Measurements from ENCODE around the gene TMEM163. TPM values are rescaled to one million over a fixed set of nuclear protein-coding genes. Genes with fewer than 3 reads are reported as not detected.

Gene TMEM163
- total RNA-seq, 2 donors from 2014 or later = 0.93 to 2.6 TPM

GRCh38 chr2:134463699-134464022, 255.1 kb downstream of the TMEM163 start:
- H3K4me3 Mint-ChIP-seq = no peak overlapping the region
- H3K4me1 Mint-ChIP-seq (ENCODE audit: low read depth in 2 of 2) = no peaks in the 10 kb centered on the region
- H3K9me3 Mint-ChIP-seq = no peaks in the 10 kb centered on the region
- no peaks in the 10 kb centered on the region for H3K36me3 Mint-ChIP-seq
- H3K27me3 Mint-ChIP-seq = no peaks in the 10 kb centered on the region
- ATAC-seq = no peak
- no peak overlapping the region for H3K27ac Mint-ChIP-seq
- no peak for DNase-seq (ENCODE audit: low spot score)

- H3K27me3 Mint-ChIP-seq = no peaks in the 10 kb centered on the region
- DNase-seq (ENCODE audit: low spot score) (no peak), ATAC-seq (no peak)
- no peaks in the 10 kb centered on the region for H3K9me3 Mint-ChIP-seq
- H3K36me3 Mint-ChIP-seq = no peaks in the 10 kb centered on the region
- H3K27ac Mint-ChIP-seq = no peak overlapping the region
- no peaks in the 10 kb centered on the region for H3K4me1 Mint-ChIP-seq (ENCODE audit: low read depth in 2 of 2)
- no peak overlapping the region for H3K4me3 Mint-ChIP-seq
Observed at GRCh38 chr2:134462791-134463698, 255.8 kb downstream of the TMEM163 start.

- DNase-seq (ENCODE audit: low spot score) = no peak
- no peaks in the 10 kb centered on the region for H3K27me3 Mint-ChIP-seq
- H3K9me3 Mint-ChIP-seq = no peaks in the 10 kb centered on the region
- no peaks in the 10 kb centered on the region for H3K4me1 Mint-ChIP-seq (ENCODE audit: low read depth in 2 of 2)
- H3K36me3 Mint-ChIP-seq = no peaks in the 10 kb centered on the region
- ATAC-seq = no peak
- no peak overlapping the region for H3K27ac Mint-ChIP-seq
- no peak overlapping the region for H3K4me3 Mint-ChIP-seq
Observed at GRCh38 chr2:134462275-134462674, 256.5 kb downstream of the TMEM163 start.

GRCh38 chr2:134461511-134461910, 257.3 kb downstream of the TMEM163 start:
- Mint-ChIP-seq H3K36me3 (no peaks in the 10 kb centered on the region), H3K4me1 (ENCODE audit: low read depth in 2 of 2) (no peaks in the 10 kb centered on the region), H3K27me3 (no peaks in the 10 kb centered on the region), H3K9me3 (no peaks in the 10 kb centered on the region), H3K27ac (no peak overlapping the region), H3K4me3 (no peak overlapping the region)
- DNase-seq (ENCODE audit: low spot score) (no peak), ATAC-seq (no peak)

GRCh38 chr2:134460583-134460998, 258.2 kb downstream of the TMEM163 start:
- H3K27me3 Mint-ChIP-seq = no peaks in the 10 kb centered on the region
- H3K9me3 Mint-ChIP-seq = no peaks in the 10 kb centered on the region
- no peaks in the 10 kb centered on the region for H3K4me1 Mint-ChIP-seq (ENCODE audit: low read depth in 2 of 2)
- peak overlapping the region in 1 of 2 donors; percentile 56 for H3K27ac Mint-ChIP-seq
- DNase-seq (ENCODE audit: low spot score) = no peak
- H3K36me3 Mint-ChIP-seq = no peaks in the 10 kb centered on the region
- H3K4me3 Mint-ChIP-seq = no peak overlapping the region
- ATAC-seq = no peak

- no peak for ATAC-seq
- Mint-ChIP-seq H3K4me1 (ENCODE audit: low read depth in 2 of 2) (no peaks in the 10 kb centered on the region), H3K36me3 (no peaks in the 10 kb centered on the region), H3K9me3 (no peaks in the 10 kb centered on the region), H3K27me3 (no peaks in the 10 kb centered on the region), H3K27ac (no peak overlapping the region), H3K4me3 (no peak overlapping the region)
- no peak for DNase-seq (ENCODE audit: low spot score)
Observed at GRCh38 chr2:134459706-134460406, 258.9 kb downstream of the TMEM163 start.

GRCh38 chr2:134458950-134459349, 259.9 kb downstream of the TMEM163 start:
- H3K27ac Mint-ChIP-seq = no peak overlapping the region
- no peaks in the 10 kb centered on the region for H3K27me3 Mint-ChIP-seq
- ATAC-seq = no peak
- no peaks in the 10 kb centered on the region for H3K9me3 Mint-ChIP-seq
- no peaks in the 10 kb centered on the region for H3K36me3 Mint-ChIP-seq
- H3K4me1 Mint-ChIP-seq (ENCODE audit: low read depth in 2 of 2) = no peaks in the 10 kb centered on the region
- DNase-seq (ENCODE audit: low spot score) = no peak
- H3K4me3 Mint-ChIP-seq = no peak overlapping the region

GRCh38 chr2:134458473-134458853, 260.3 kb downstream of the TMEM163 start:
- Mint-ChIP-seq H3K9me3 (no peaks in the 10 kb centered on the region), H3K27ac (no peak overlapping the region), H3K4me1 (ENCODE audit: low read depth in 2 of 2) (no peaks in the 10 kb centered on the region), H3K36me3 (no peaks in the 10 kb centered on the region), H3K4me3 (no peak overlapping the region), H3K27me3 (no peaks in the 10 kb centered on the region)
- ATAC-seq (no peak), DNase-seq (ENCODE audit: low spot score) (no peak)

GRCh38 chr2:134457765-134458472, 260.9 kb downstream of the TMEM163 start:
- H3K36me3 Mint-ChIP-seq = no peaks in the 10 kb centered on the region
- ATAC-seq = no peak
- DNase-seq (ENCODE audit: low spot score) = no peak

GRCh38 chr2:134457353-134457752, 261.4 kb downstream of the TMEM163 start:
- Mint-ChIP-seq H3K36me3 (no peaks in the 10 kb centered on the region), H3K4me1 (ENCODE audit: low read depth in 2 of 2) (no peaks in the 10 kb centered on the region), H3K4me3 (no peak overlapping the region), H3K27ac (no peak overlapping the region), H3K27me3 (no peaks in the 10 kb centered on the region), H3K9me3 (no peaks in the 10 kb centered on the region)
- DNase-seq (ENCODE audit: low spot score) (no peak), ATAC-seq (no peak)

More at GRCh38 chr2:134457765-134458472, 260.9 kb downstream of the TMEM163 start:
- no peaks in the 10 kb centered on the region for H3K27me3 Mint-ChIP-seq
- H3K4me1 Mint-ChIP-seq (ENCODE audit: low read depth in 2 of 2) = no peaks in the 10 kb centered on the region
- H3K27ac Mint-ChIP-seq = no peak overlapping the region
- H3K9me3 Mint-ChIP-seq = no peaks in the 10 kb centered on the region
- no peak overlapping the region for H3K4me3 Mint-ChIP-seq

- Mint-ChIP-seq H3K27me3 (no peaks in the 10 kb centered on the region), H3K36me3 (no peaks in the 10 kb centered on the region), H3K27ac (no peak overlapping the region), H3K4me1 (ENCODE audit: low read depth in 2 of 2) (peaks cover 5% of the 10 kb centered on the region in 2 donors), H3K4me3 (no peak overlapping the region), H3K9me3 (no peaks in the 10 kb centered on the region)
- DNase-seq (ENCODE audit: low spot score) (no peak), ATAC-seq (no peak)
Observed at GRCh38 chr2:134455426-134455825, 263.4 kb downstream of the TMEM163 start.

GRCh38 chr2:134454931-134455330, 263.9 kb downstream of the TMEM163 start:
- Mint-ChIP-seq H3K27me3 (no peaks in the 10 kb centered on the region), H3K9me3 (no peaks in the 10 kb centered on the region), H3K4me1 (ENCODE audit: low read depth in 2 of 2) (peaks cover 5 to 6% of the 10 kb centered on the region in 2 donors), H3K4me3 (no peak overlapping the region), H3K27ac (no peak overlapping the region), H3K36me3 (no peaks in the 10 kb centered on the region)
- ATAC-seq (no peak), DNase-seq (ENCODE audit: low spot score) (peak; percentile 20)

- no peaks in the 10 kb centered on the region for H3K9me3 Mint-ChIP-seq
- H3K27ac Mint-ChIP-seq = no peak overlapping the region
- H3K4me1 Mint-ChIP-seq (ENCODE audit: low read depth in 2 of 2) = peaks cover 5 to 6% of the 10 kb centered on the region in 2 donors
- ATAC-seq (no peak), DNase-seq (ENCODE audit: low spot score) (peak; percentile 18)
- H3K4me3 Mint-ChIP-seq = no peak overlapping the region
- H3K36me3 Mint-ChIP-seq = no peaks in the 10 kb centered on the region
- no peaks in the 10 kb centered on the region for H3K27me3 Mint-ChIP-seq
Observed at GRCh38 chr2:134454426-134454825, 264.4 kb downstream of the TMEM163 start.

GRCh38 chr2:134453973-134454372, 264.8 kb downstream of the TMEM163 start:
- H3K36me3 Mint-ChIP-seq = no peaks in the 10 kb centered on the region
- no peak for ATAC-seq
- peaks cover 5 to 6% of the 10 kb centered on the region in 2 donors for H3K4me1 Mint-ChIP-seq (ENCODE audit: low read depth in 2 of 2)
- H3K27ac Mint-ChIP-seq = peak overlapping the region in 1 of 2 donors; percentile 21
- peak; percentile 32 for DNase-seq (ENCODE audit: low spot score)
- H3K9me3 Mint-ChIP-seq = no peaks in the 10 kb centered on the region
- no peak overlapping the region for H3K4me3 Mint-ChIP-seq
- no peaks in the 10 kb centered on the region for H3K27me3 Mint-ChIP-seq
